Measurements from ENCODE around the gene GSTA5. TPM values are rescaled to one million over a fixed set of nuclear protein-coding genes. Genes with fewer than 3 reads are reported as not detected.
"Not testable (repeated sequence)": the region's sequence is repeated elsewhere in the genome, so short reads cannot be mapped to it uniquely, and the experiment has no call there.

Gene GSTA5
- total and polyA plus RNA-seq, 2 of the 8 experiments (the other 6 are each of a cell fraction or from before 2014, with no cell fraction given): not detected

GRCh38 chr6:52868240-52868639 is 27.6 kb upstream of the GSTA5 start (continued):
- no peak for TF ChIP-seq RXRA (IDR thresholded peaks at IDR 0.05; ENCODE audit: insufficient read depth, low read depth, low read length)
- TF ChIP-seq ATF3 (IDR thresholded peaks at IDR 0.05; ENCODE audit: insufficient read depth, low read depth, low read length): no peak
- no peak for TF ChIP-seq USF2 (IDR thresholded peaks at IDR 0.05; ENCODE audit: low read length)
- no peak for TF ChIP-seq GABPA (IDR thresholded peaks at IDR 0.05; ENCODE audit: borderline replicate concordance, insufficient read depth, low read length)
- TF ChIP-seq RBBP5 (IDR thresholded peaks at IDR 0.05; ENCODE audit: borderline replicate concordance, low read depth, low read length): no peak
- TF ChIP-seq FOSL1 (IDR thresholded peaks at IDR 0.05; ENCODE audit: insufficient read depth, low read depth, low read length): no peak
- TF ChIP-seq TBP (IDR thresholded peaks at IDR 0.05; ENCODE audit: low read depth, low read length): no peak
- no peak for TF ChIP-seq E2F6 (IDR thresholded peaks at IDR 0.05)
- TF ChIP-seq RAD21 (IDR thresholded peaks at IDR 0.05 in 1 of 2, conservative IDR thresholded peaks at IDR 0.05 in 1 of 2; ENCODE audit: low read depth in 2 of 2, low read length in 2 of 2): no peak

- H3K27ac ChIP-seq (ENCODE audit: low read depth, low read length); H3K9ac ChIP-seq (replicated peaks in 1 of 4; ENCODE audit: extremely low read depth in 1 of 4, low read depth in 3 of 4, low read length in 3 of 4); H3K36me3 ChIP-seq (ENCODE audit: control insufficient read depth in 2 of 4, insufficient read depth in 4 of 4, low read length in 3 of 4); H3K14ac ChIP-seq (ENCODE audit: insufficient read length); H3K79me1 ChIP-seq (ENCODE audit: low read depth, low read length); H3K27me3 ChIP-seq (replicated peaks in 1 of 4; ENCODE audit: control insufficient read depth in 3 of 4, extremely low read depth in 1 of 4, insufficient read depth in 3 of 4, low read length in 3 of 4); H2AK5ac ChIP-seq (ENCODE audit: low read depth, low read length); H2BK120ac ChIP-seq (replicated peaks; ENCODE audit: low read depth, low read length); H3K4ac ChIP-seq (replicated peaks; ENCODE audit: insufficient read length, low read depth, low read length); H3K79me2 ChIP-seq (ENCODE audit: control insufficient read depth in 1 of 2, insufficient read depth in 2 of 2, low read length in 2 of 2); H3K23me2 ChIP-seq (ENCODE audit: low read depth, low read length); H2BK15ac ChIP-seq (ENCODE audit: low read length); H2BK20ac ChIP-seq (ENCODE audit: low read length); H3K56ac ChIP-seq (replicated peaks; ENCODE audit: insufficient read length, low read depth, low read length); H4K91ac ChIP-seq (replicated peaks; ENCODE audit: insufficient read length, low read length); H3K23ac ChIP-seq (ENCODE audit: insufficient read length); H3K4me2 ChIP-seq (ENCODE audit: insufficient read depth in 1 of 2, low read depth in 2 of 2, low read length in 2 of 2); POLR2A ChIA-PET (ENCODE audit: partially characterized antibody); H4K8ac ChIP-seq (ENCODE audit: extremely low read depth, insufficient read depth, low read length); H2BK5ac ChIP-seq (ENCODE audit: low read depth, low read length); H2BK12ac ChIP-seq (ENCODE audit: low read depth, low read length); H3K4me1 ChIP-seq (replicated peaks in 1 of 4; ENCODE audit: control insufficient read depth in 3 of 4, insufficient read depth in 4 of 4, low read length in 3 of 4); H4K20me1 ChIP-seq (replicated peaks in 1 of 2; ENCODE audit: control insufficient read depth in 1 of 2, insufficient read depth in 2 of 2, low read length in 2 of 2); FAIRE-seq; H3K18ac ChIP-seq (ENCODE audit: extremely low read depth, low read length); H3K4me3 ChIP-seq (ENCODE audit: extremely low read depth in 1 of 4, insufficient read depth in 2 of 4, low read depth in 3 of 4, low read length in 4 of 4); H3K9me3 ChIP-seq (ENCODE audit: insufficient read depth in 2 of 2, low read depth in 1 of 2, low read length in 1 of 2); H2AFZ ChIP-seq (ENCODE audit: low read length); H4K5ac ChIP-seq (ENCODE audit: insufficient read length, low read depth, low read length): not testable (repeated sequence)
- CTCF ChIA-PET (ENCODE audit: partially characterized antibody): interaction anchor here (1.0 kb wide), 1 partner anchor 134 kb away, joined by 3 read pairs; the partner anchor contains the start of gene GSTA4
- peak in 1 of 2 experiments; percentile 54 for DNase-seq (ENCODE audit: low read depth in 1 of 2, low spot score in 2 of 2)
- whole genome bisulfite sequencing, 2 experiments (ENCODE audit: extremely low coverage in 1 of 2, insufficient coverage in 1 of 2, insufficient read length in 1 of 2, insufficient replicate concordance in 2 of 2, low coverage in 1 of 2, low lambda C conversion rate in 2 of 2, missing lambda C conversion rate in 1 of 2): 65% methylated on average over 7 of the region's 7 CpGs; no CpG with 5 or more reads in 1 of the 2 experiments
Measured at GRCh38 chr6:52861151-52861550, 20.5 kb upstream of the GSTA5 start.
